SK-N-DZ (cell line): ENCODE data around the gene HOXC13.

Experiments used
- DNase-seq: peaks from one replicate; pipeline ENCODE4 v3.0.0-alpha.2; 2015; ENCODE audit warnings: low spot score

HOXC13 gene

DNA sequence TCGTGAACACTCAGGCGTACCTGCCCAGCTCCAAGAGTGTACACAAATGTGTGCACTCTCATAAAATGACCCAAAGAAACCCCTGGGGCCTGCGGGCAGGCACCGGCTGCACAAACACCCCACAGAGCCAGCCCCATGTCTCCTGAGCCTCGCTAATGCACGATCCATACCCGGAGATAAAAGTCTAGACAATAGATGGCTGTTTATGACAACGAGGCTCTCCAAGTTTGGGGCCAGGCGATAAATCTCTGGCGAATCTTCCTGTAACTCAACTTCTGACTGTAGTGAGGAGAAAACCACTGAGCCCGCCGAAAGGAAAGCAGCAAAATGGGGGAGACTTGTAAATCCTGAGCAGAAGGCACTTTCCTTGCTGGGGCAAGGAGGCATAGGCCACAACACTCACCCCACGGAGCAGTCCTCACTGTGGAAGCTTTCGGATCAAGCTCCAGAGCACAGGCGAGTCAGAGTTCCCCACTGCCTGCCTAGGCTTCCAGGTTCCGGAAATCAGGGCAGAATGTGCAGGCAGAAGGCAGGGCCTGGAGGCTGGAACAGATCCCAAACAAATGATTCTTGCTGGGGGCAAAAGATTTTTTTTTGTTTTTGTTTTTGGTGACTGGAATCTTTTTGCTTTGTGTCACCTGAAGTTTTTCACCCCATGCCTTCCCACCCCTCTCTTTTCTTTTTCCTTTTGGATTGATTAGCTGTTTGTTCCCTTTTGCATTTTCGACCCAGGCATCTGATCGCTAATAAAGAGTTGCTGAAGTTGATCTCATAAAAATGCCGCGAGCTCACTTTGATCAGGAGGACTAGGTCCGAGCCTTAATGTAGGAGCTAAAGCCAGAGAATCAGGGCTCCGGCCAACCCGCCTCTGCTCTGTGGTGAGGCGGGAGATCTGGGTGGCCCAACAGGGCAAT is 29.8 kb downstream of the HOXC13 start:
- DNase-seq, result no peak

GRCh38 chr12:53969588-53970259 is 31.1 kb downstream of the HOXC13 start:
- DNase-seq, result no peak

GRCh38 chr12:53970451-53970850 is 31.8 kb downstream of the HOXC13 start:
- no peak for DNase-seq

GRCh38 chr12:53971129-53971528 is 32.5 kb downstream of the HOXC13 start:
- no peak for DNase-seq

DNA sequence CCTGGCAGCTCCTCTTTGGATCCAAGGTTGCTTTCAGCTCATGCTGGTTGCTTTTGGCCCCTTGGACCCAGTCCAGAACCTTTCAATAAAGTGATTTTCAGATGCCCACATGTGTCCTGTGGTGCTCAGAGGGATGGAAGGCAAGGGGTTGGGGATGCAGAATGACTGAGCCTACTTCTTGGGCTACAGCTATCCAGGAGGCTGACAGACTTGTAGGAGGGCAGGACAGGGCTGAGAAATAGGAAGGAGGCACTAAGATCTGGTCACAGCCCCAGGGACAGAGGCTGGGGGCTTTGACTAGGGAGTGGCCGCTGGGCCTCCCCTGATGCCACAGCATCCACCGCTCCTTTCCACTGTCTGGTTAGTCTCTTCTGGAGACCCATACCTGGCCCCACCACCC is 33.1 kb downstream of the HOXC13 start:
- DNase-seq, result no peak

DNA sequence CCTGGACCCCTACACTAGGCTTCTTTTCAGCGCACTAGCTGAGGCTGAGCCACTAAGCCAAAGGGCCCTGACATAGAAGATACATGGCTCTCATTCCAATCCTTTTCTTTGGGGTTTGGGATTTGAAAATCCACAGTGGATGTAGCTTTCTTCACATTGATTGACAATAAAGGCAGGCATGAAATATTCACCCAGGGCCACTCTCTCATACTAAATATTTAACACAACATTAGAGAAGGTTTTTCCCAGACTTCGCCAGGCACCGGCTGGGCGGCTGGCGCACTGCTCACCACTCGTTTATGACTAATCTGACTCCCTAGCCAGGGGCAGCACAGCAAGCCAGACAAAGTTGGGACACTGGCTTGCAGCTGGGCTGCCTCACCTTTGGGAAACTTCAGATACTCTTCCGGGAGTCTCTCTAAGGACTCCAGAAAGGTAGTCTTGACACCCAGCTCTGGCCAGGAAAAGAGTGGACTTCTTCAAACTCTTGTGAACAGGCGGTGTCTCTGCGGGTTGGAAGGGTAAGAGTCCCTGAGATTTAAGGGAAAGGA is 33.6 kb downstream of the HOXC13 start:
- no peak for DNase-seq

- no peak for DNase-seq
These were observed 34.1 kb downstream of the HOXC13 start, which contains the start of gene HOXC11 for GRCh38 chr12:53972722-53973235. TSS of gene HOXC11 (plus strand) at chr12:53973126. CDS start at chr12:53973242, 116 bp downstream.

DNA sequence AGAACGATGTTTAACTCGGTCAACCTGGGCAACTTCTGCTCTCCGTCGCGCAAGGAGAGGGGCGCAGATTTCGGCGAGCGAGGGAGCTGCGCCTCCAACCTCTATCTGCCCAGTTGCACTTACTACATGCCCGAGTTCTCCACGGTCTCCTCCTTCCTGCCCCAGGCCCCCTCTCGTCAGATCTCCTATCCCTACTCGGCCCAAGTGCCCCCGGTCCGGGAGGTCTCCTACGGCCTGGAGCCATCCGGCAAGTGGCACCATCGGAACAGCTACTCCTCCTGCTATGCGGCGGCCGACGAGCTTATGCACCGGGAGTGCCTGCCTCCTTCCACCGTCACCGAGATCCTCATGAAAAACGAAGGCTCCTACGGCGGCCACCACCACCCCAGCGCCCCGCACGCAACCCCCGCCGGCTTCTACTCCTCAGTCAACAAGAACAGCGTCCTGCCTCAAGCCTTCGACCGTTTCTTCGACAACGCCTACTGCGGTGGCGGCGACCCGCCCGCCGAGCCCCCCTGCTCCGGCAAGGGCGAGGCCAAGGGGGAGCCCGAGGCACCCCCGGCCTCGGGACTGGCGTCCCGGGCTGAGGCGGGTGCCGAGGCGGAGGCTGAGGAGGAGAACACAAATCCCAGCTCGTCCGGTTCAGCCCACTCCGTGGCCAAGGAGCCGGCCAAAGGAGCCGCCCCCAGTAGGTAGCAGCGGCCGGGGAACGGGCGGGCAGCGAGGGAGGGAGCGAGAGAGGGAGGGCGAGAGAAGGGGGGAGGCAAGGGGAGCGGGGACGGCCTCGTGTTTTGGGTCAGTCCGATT is 34.8 kb downstream of the HOXC13 start:
- DNase-seq, result no peak

- no peak for DNase-seq
These were observed 35.7 kb downstream of the HOXC13 start, which contains the start of gene HOTAIR for GRCh38 chr12:53974084-53975063. TSS of gene HOTAIR (minus strand) at chr12:53974954.

DNA sequence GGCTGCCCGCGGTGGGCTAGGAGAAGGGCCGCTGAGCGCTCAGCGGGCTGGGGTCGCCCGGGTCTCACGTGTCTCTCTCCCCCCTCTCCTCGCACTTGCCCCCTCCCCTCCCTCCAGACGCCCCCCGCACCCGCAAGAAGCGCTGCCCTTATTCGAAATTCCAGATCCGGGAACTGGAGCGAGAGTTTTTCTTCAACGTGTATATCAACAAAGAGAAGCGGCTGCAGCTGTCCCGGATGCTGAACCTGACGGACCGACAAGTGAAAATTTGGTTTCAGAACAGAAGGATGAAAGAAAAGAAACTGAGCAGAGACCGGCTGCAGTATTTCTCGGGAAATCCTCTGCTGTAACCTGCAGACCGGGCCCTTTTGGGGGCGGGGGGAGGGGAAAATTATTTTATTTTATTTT is 36.4 kb downstream of the HOXC13 start:
- DNase-seq, result no peak

DNA sequence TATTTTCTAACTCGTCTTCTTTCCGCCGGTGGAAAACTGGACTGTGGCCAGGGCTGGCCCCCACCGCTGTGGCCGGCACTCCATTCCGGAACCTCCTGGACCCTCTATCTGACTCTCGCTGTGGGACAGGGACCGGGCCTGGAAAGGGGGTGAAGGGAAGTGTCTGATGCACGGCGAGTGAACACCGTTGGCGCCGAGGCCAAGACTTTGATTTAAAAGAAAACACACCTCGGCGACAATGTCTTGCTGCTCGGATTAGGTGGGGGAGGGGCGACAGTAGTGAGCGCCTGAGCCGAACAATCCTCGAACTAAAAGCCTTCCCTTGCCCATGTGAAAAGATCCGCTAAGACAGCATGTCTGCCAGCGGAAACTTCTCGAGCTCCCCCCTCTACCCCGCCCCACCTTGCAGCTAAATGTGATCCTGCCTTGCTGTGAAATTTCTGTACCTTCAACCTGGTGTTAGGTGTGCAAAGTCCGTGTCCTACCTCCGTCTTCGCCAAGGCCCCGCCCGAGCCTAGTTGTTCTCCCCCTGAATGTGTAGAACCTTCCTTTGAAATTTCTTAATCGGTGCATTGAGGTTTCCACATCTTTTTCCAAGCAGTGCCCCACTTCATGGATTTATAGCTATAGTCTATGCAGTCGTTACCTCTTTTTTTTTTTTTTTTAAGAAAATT is 37.0 kb downstream of the HOXC13 start:
- no peak for DNase-seq

GRCh38 chr12:53976172-53976822 is 37.7 kb downstream of the HOXC13 start:
- no peak for DNase-seq

DNA sequence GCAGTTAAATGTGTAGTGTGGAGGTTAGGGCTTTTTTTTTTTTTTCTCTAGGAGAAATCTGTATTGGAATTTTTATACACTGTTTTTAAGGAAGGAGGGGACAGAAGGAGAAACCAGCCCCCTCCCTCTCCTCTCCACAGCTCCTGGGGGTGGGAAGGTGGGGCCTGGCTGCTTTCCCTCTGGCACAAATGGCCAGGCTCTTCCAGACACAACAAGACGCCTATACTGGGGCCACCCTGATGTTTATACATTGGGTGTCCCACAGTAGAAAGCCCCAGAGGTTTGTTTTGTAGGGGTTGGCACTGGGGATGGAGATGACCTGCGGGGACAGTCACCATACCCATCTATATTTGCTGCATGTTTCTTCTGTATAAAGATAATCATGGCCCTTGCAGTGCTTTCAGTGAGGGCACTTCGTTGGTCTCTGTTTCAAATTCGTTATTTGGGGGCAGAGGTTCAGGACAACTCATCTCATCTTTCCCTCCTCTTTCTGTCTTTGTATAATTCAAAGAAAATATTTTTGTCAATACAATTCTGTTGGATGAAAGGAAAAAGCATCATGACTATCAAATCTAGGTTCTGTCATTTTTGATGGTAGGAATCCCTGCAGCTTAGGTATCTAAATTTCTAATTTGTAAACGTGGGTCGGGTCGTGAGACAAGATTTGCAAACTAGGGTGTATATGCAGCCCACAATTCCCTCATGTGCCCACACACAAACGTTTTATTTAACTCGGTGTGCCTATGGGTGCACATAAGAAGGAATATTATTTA is 38.4 kb downstream of the HOXC13 start:
- no peak for DNase-seq

GRCh38 chr12:53977596-53978445 is 39.2 kb downstream of the HOXC13 start:
- DNase-seq, result no peak

GRCh38 chr12:53978477-53979356 is 40.1 kb downstream of the HOXC13 start:
- no peak for DNase-seq

GRCh38 chr12:53980104-53980801 is 41.6 kb downstream of the HOXC13 start:
- no peak for DNase-seq
